SU-DHL-6 (cell line): Measurements from ENCODE around the gene SLC25A26.

Source experiments
- H2AFZ ChIP-seq: fragments of 200-600 bp; sonication (generic); 2 replicates; pipeline ENCODE4 v1.6.1; 2014; ENCODE audit warnings: low read depth, mild to moderate bottlenecking, moderate library complexity, mixed read lengths, antibody characterized with exemption, low read length; ENCODE audit not compliant: severe bottlenecking
- H3F3A ChIP-seq: fragments of 200-600 bp; shearing (Covaris generic); 2 replicates; pipeline ENCODE4 v1.6.0; 2016; ENCODE audit warnings: antibody characterized with exemption, mild to moderate bottlenecking; ENCODE audit not compliant: insufficient read depth
- H3K27ac ChIP-seq: fragments of 200-600 bp; sonication (generic); 2 replicates; pipeline ENCODE4 v1.5.1; 2016; ENCODE audit warnings: low read depth, mild to moderate bottlenecking, low read length, moderate library complexity, mixed read lengths
- H3K27me3 ChIP-seq: fragments of 200-600 bp; sonication (generic), shearing (Covaris generic); 2 replicates; pipeline ENCODE4 v1.6.0; 2014; ENCODE audit warnings: mild to moderate bottlenecking, low read length
- H3K36me3 ChIP-seq: fragments of 200-600 bp; sonication (generic); 2 replicates; pipeline ENCODE4 v1.6.1; 2014; ENCODE audit warnings: mild to moderate bottlenecking, low read length, mixed read lengths
- H3K4me2 ChIP-seq: fragments of 300-600, 200-600 bp; shearing (Covaris generic), sonication (generic); 2 replicates; pipeline ENCODE4 v1.6.0; 2014; ENCODE audit warnings: low read length, low read depth, mild to moderate bottlenecking; ENCODE audit not compliant: poor library complexity, severe bottlenecking
- H3K4me3 ChIP-seq: fragments of 200-600 bp; sonication (generic); 2 replicates; pipeline ENCODE4 v1.5.1; 2014; ENCODE audit warnings: antibody characterized with exemption, low read length, mild to moderate bottlenecking, mixed read lengths; ENCODE audit not compliant: insufficient read depth, poor library complexity, severe bottlenecking
- H3K79me2 ChIP-seq: fragments of 200-600 bp; sonication (generic); 2 replicates; pipeline ENCODE4 v1.6.1; 2014; ENCODE audit warnings: mild to moderate bottlenecking, low read length, moderate library complexity; ENCODE audit not compliant: insufficient read depth
- H3K9ac ChIP-seq: fragments of 200-600 bp; sonication (generic); 2 replicates; pipeline ENCODE4 v1.7.0; 2014; ENCODE audit warnings: mild to moderate bottlenecking, low read length
- H3K9me2 ChIP-seq: fragments of 200-600 bp; sonication (generic); replicated peaks from 2 replicates; pipeline ENCODE4 v1.6.1; 2014; ENCODE audit warnings: low read length; ENCODE audit not compliant: insufficient read depth
- H3K9me3 ChIP-seq: fragments of 200-600 bp; sonication (generic); 2 replicates; pipeline ENCODE4 v1.6.1; 2014; ENCODE audit warnings: low read length, mixed read lengths; ENCODE audit not compliant: insufficient read depth
- H4K20me1 ChIP-seq: fragments of 200-600 bp; sonication (generic); 2 replicates; pipeline ENCODE4 v1.6.1; 2014; ENCODE audit warnings: low read depth, mild to moderate bottlenecking, antibody characterized with exemption, low read length, moderate library complexity, mixed read lengths
- EZH2phosphoT487 ChIP-seq: fragments of 200-600 bp; sonication (generic), shearing (Covaris generic); conservative IDR thresholded peaks from 2 replicates; pipeline ENCODE4 v1.6.1; 2018; ENCODE audit warnings: mild to moderate bottlenecking, antibody characterized with exemption, low read length, moderate library complexity, mixed read lengths
- TF ChIP-seq, protein P1 (sequence below): fragments of 200-600 bp; sonication (generic); IDR thresholded peaks from one replicate; pipeline ENCODE4 v1.5.1; 2017; ENCODE audit warnings: antibody characterized with exemption, mild to moderate bottlenecking, low read length, moderate library complexity; ENCODE audit not compliant: insufficient read depth, poor library complexity, severe bottlenecking

Gene SLC25A26

DNA sequence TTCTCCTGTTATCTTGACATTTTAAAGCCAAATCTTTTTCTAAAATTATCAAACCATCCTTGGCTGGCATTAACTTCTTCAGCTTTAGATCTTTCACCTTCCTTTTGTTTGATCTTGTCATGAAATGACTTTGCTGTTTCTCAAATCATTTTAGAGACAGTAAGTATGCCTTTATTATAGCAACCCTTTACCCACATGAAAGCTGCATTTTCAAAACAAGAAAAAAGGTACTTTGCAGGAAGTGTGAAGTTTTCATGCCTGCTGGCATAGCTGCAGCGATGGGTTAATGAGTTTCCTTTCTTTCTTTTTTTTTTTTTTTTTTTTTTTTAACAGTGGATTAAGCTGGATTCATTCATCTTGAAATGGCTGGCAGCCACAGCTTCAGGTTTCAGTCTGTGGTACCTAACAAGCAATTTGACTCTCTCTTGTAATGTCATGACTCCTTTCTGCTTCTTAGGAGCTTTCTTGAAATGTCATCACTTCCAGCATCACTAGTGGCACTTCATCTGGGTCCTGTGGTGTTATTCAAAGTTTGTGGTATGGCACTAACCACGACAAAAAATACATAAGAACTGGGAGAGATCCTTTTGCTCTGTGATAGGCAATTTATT is 18.8 kb downstream of the SLC25A26 start:
- TF ChIP-seq EZH2phosphoT487: no peak
- TF ChIP-seq, protein P1, sequence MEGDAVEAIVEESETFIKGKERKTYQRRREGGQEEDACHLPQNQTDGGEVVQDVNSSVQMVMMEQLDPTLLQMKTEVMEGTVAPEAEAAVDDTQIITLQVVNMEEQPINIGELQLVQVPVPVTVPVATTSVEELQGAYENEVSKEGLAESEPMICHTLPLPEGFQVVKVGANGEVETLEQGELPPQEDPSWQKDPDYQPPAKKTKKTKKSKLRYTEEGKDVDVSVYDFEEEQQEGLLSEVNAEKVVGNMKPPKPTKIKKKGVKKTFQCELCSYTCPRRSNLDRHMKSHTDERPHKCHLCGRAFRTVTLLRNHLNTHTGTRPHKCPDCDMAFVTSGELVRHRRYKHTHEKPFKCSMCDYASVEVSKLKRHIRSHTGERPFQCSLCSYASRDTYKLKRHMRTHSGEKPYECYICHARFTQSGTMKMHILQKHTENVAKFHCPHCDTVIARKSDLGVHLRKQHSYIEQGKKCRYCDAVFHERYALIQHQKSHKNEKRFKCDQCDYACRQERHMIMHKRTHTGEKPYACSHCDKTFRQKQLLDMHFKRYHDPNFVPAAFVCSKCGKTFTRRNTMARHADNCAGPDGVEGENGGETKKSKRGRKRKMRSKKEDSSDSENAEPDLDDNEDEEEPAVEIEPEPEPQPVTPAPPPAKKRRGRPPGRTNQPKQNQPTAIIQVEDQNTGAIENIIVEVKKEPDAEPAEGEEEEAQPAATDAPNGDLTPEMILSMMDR: no peak
- no peak overlapping the region for H2AFZ ChIP-seq
- no peaks in the 10 kb centered on the region for H3F3A ChIP-seq
- no peaks in the 10 kb centered on the region for H3K27me3 ChIP-seq
- H3K9me3 ChIP-seq: no peaks in the 10 kb centered on the region; the same call in 1 of the 2 replicates
- no peak overlapping the region for H3K4me2 ChIP-seq
- no peaks in the 10 kb centered on the region for H4K20me1 ChIP-seq
- H3K36me3 ChIP-seq: peaks cover 7% of the 10 kb centered on the region; the same call in 1 of the 2 replicates
- H3K79me2 ChIP-seq: no peaks in the 10 kb centered on the region
- no peak overlapping the region for H3K27ac ChIP-seq
- H3K9me2 ChIP-seq: no peaks in the 10 kb centered on the region
- H3K4me3 ChIP-seq: no peak overlapping the region
- H3K9ac ChIP-seq: no peak overlapping the region

DNA sequence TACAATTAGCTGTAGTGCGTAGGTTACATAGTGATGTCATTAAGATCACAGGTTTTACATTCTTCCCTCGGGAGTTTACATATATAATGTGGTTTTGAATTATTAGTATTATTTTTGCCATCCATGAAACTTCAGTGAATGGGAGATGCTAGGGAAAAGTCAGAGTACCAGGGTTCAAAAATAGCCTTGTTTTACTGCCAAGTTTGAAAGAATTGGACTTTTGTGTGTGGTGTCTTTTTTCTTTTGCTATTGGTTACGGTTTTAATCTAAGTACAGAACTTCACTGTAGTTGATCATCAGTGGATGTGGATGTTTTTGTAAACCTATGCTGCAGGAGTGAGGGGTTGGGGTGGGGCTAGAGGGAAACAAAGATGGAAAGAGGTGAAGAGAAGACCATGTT is 20.7 kb downstream of the SLC25A26 start:
- Histone ChIP-seq H3K27me3 (no peaks in the 10 kb centered on the region), H3F3A (no peaks in the 10 kb centered on the region), H3K4me2 (no peak overlapping the region), H3K4me3 (no peak overlapping the region), H3K27ac (no peak overlapping the region), H4K20me1 (no peaks in the 10 kb centered on the region), H3K79me2 (no peaks in the 10 kb centered on the region), H2AFZ (no peak overlapping the region), H3K9ac (no peak overlapping the region), H3K9me2 (no peaks in the 10 kb centered on the region), H3K36me3 (peaks cover 7% of the 10 kb centered on the region; the same call in 1 of the 2 replicates), H3K9me3 (no peaks in the 10 kb centered on the region; the same call in 1 of the 2 replicates)
- TF ChIP-seq, protein P1: no peak
- TF ChIP-seq EZH2phosphoT487: no peak

DNA sequence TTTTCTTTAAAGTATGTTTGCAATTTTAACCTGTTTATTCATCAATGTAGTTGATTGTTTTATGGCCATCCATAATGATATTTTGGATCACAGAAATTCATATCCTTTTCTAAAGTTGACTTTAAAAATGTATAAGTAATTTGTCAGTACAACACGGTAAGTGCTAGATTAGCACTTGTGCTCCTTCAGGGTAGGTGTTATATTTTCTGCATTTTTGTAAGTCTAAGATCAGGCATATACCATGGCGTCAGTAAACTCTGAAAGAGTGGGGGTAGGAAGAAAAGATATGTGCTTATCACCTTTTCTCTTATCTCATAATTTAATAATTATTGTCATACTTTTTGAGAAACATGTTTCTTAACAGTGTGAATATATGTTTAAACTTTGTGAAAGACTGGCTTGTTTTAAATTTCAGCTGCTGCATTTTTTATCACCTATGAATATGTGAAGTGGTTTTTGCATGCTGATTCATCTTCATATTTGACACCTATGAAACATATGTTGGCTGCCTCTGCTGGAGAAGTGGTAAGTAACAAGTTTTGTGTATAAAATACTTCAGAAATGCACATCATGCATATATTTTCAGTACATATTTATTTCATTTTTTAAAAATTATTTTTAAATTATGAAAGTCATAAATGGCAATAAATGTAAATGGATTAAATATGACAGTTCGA is 22.1 kb downstream of the SLC25A26 start:
- Histone ChIP-seq H3K4me3 (no peak overlapping the region), H2AFZ (no peak overlapping the region), H3K9ac (no peak overlapping the region), H3K27me3 (no peaks in the 10 kb centered on the region), H3K79me2 (no peaks in the 10 kb centered on the region), H3K9me3 (no peaks in the 10 kb centered on the region; the same call in 1 of the 2 replicates), H3F3A (no peaks in the 10 kb centered on the region), H3K27ac (no peak overlapping the region), H4K20me1 (no peaks in the 10 kb centered on the region), H3K36me3 (peaks cover 7% of the 10 kb centered on the region; the same call in 1 of the 2 replicates), H3K4me2 (no peak overlapping the region), H3K9me2 (no peaks in the 10 kb centered on the region)
- no peak for TF ChIP-seq EZH2phosphoT487
- TF ChIP-seq, protein P1: no peak
